ENCODE measurements around the gene KLHL35. TPM values are rescaled to one million over a fixed set of nuclear protein-coding genes. Genes with fewer than 3 reads are reported as not detected.
"Not testable (repeated sequence)": the region's sequence is repeated elsewhere in the genome, so short reads cannot be mapped to it uniquely, and the experiment has no call there.

The KLHL35 gene
- total RNA-seq, 1 donor from 2014 or later, result 2.6 TPM

- DNase-seq (ENCODE audit: low read depth, low spot score), result no peak
Observed at GRCh38 chr11:75389925-75390324, 43.1 kb downstream of the KLHL35 start.

DNA sequence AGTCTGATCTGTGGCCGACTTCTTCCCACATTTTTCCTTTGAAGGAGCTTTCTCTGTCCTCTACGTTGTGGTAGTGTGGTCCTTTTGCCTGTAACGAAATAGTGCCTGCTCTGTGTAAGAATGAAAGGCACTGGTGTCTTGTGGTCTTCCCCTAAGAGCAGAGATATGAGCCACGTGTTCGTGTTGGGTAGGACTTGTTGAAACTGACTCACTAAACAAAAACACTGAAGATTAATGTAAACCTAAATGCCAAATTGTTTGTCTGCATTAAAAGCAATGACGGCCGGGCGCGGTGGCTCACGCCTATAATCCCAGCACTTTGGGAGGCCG lies 43.8 kb downstream of the KLHL35 start:
- DNase-seq (ENCODE audit: low read depth, low spot score), result no peak

- DNase-seq (ENCODE audit: low read depth, low spot score), result peak; percentile 60
Observed at GRCh38 chr11:75388386-75389275, 44.4 kb downstream of the KLHL35 start.

GRCh38 chr11:75387736-75388294 lies 45.2 kb downstream of the KLHL35 start:
- DNase-seq (ENCODE audit: low read depth, low spot score), result no peak

GRCh38 chr11:75386942-75387630 lies 45.9 kb downstream of the KLHL35 start:
- DNase-seq (ENCODE audit: low read depth, low spot score), result no peak

DNA sequence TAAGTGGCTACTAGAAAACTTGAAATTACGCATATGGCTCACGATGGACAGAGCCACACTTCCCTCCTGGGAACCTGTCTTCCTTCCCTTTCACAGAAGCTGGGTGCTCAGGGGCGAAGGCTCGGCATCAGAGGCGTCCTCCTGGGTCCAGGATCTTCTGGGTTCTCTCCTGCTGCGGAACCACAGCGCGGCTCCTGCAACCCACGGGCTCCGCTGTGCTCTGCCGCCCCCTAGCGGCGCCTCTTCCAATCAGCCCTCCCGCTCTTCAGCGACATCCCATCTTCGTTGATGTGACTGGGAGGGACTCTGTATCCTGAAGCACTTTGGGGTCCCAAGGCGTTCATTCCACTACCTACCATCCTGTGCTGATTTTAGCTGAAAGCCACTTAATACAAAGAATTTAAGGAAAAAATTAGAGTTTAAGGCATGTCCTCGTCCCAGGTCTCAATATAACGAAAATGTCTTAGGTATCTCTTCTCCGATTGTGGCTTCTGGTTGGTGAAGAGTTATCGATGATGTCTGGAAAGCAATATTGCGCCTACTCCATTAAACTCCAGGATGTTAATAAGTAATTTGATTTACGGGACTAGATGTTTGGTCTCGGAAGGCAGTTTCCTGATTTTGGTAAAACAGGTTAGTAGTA lies 48.4 kb downstream of the KLHL35 start:
- no peak for DNase-seq (ENCODE audit: low read depth, low spot score)

DNA sequence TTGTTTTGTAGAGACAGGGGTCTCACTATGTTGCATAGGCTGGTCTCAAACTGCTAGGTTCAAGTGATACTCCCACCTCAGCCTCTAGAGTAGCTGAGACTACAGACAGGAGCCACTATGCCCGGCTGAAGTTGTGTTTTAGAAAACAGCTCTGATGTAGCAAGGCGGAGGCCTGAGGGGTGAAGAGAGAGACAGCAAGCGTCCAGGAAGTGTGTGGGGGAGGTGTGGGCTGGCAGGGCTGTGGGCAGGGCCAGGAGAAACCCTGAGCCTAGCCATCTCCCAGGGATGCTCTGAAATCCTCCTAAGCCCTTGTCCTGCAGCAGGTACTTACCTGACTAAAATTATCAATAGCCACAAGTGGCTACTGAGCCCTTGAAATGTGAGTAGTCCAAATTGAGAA lies 49.8 kb downstream of the KLHL35 start:
- no peak for DNase-seq (ENCODE audit: low read depth, low spot score)

- DNase-seq (ENCODE audit: low read depth, low spot score), result no peak
Observed at GRCh38 chr11:75380716-75381420, 52.1 kb downstream of the KLHL35 start.

DNA sequence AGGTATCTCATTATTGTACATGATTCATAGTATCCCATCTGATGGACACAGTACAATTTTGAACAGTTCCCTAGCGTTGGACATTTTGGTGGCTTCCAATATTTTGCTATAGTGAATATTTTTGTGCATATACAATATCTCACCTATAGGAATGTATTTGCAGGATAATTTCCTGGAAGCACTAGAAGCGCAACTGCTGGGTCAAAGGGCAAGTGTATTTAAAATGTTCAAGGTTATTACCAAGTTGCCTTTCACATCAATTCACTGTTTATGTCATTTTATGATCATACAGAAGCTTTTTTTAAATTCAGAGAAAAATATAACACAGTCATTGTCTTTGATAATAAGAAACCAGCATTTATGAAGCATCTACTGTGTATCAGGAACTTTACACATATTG lies 52.8 kb downstream of the KLHL35 start:
- DNase-seq (ENCODE audit: low read depth, low spot score), result no peak

- DNase-seq (ENCODE audit: low read depth, low spot score), result not testable (repeated sequence)
Observed at GRCh38 chr11:75378776-75379175, 54.2 kb downstream of the KLHL35 start.

- DNase-seq (ENCODE audit: low read depth, low spot score), result no peak
Observed at GRCh38 chr11:75376175-75376574, 56.8 kb downstream of the KLHL35 start.

GRCh38 chr11:75375626-75376025 lies 57.4 kb downstream of the KLHL35 start:
- DNase-seq (ENCODE audit: low read depth, low spot score), result no peak

DNA sequence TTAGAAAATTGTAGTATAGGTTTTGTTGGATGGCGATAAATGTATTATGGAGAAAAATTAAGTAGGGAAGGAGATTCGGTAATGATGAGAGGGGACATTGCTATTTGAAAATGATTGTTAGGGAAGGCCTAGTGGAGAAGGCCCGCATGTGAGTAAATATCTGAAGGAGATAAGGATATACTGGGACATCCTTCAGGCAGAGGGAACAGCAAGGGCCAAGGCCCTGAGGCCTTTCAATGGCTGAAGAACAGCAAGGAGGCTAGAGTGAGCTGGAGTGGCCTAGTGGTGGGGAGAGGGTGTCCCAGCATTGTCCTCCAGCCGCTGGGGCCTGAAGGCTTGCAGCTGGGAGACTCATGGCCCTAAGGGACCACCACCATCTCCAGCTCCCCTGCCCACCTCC lies 58.4 kb downstream of the KLHL35 start:
- no peak for DNase-seq (ENCODE audit: low read depth, low spot score)

GRCh38 chr11:75373201-75373600 lies 59.8 kb downstream of the KLHL35 start:
- DNase-seq (ENCODE audit: low read depth, low spot score), result no peak

Other genes starting within 250 kb of the KLHL35 start
- gene TPBGL, start 192.4 kb downstream of the KLHL35 start, total RNA-seq, result under 0.01 and 0.07 TPM in 2 replicates
- gene ARRB1, start 81.5 kb downstream of the KLHL35 start, total RNA-seq, result 94.5 and 156 TPM in 2 replicates
- 2,813 and 4,239 TPM in 2 replicates for gene RPS3, start 33.7 kb downstream of the KLHL35 start, total RNA-seq
- gene GDPD5, start 92.7 kb upstream of the KLHL35 start, total RNA-seq, result 17.5 and 42.6 TPM in 2 replicates
- 426 and 732 TPM in 2 replicates for gene SERPINH1, start 129.1 kb upstream of the KLHL35 start, total RNA-seq
- gene MAP6, start 235.8 kb upstream of the KLHL35 start, total RNA-seq, result 0.13 and 0.14 TPM in 2 replicates

All from pulmonary artery endothelial cell (primary cell).